ENCODE measurements around the gene KCND2. TPM values are rescaled to one million over a fixed set of nuclear protein-coding genes. Genes with fewer than 3 reads are reported as not detected.
"Not testable (repeated sequence)": the region's sequence is repeated elsewhere in the genome, so short reads cannot be mapped to it uniquely, and the experiment has no call there.

The KCND2 gene
- total RNA-seq, 2 experiments from 2014 or later = not detected

GRCh38 chr7:120526902-120527509 lies 254.0 kb downstream of the KCND2 start:
- no peak for DNase-seq
- Mint-ChIP-seq H3K4me3 (no peak overlapping the region), H3K27me3 (ENCODE audit: low read depth) (no peaks in the 10 kb centered on the region), H3K27ac (no peak overlapping the region), H3K9me3 (no peaks in the 10 kb centered on the region), H3K36me3 (ENCODE audit: low read depth) (no peaks in the 10 kb centered on the region), H3K4me1 (ENCODE audit: low read depth) (no peaks in the 10 kb centered on the region)
- CTCF ChIA-PET = no interaction called here
- intact Hi-C loops (cut with micrococcal nuclease) = no loop called here

GRCh38 chr7:120529736-120530135 lies 256.8 kb downstream of the KCND2 start:
- Mint-ChIP-seq H3K4me3 (no peak overlapping the region), H3K36me3 (ENCODE audit: low read depth) (no peaks in the 10 kb centered on the region), H3K4me1 (ENCODE audit: low read depth) (no peaks in the 10 kb centered on the region), H3K27me3 (ENCODE audit: low read depth) (no peaks in the 10 kb centered on the region), H3K9me3 (no peaks in the 10 kb centered on the region), H3K27ac (no peak overlapping the region)
- intact Hi-C loops (cut with micrococcal nuclease) = no loop called here
- no peak for DNase-seq
- CTCF ChIA-PET = no interaction called here

GRCh38 chr7:120538335-120538734 lies 265.4 kb downstream of the KCND2 start:
- intact Hi-C loops (cut with micrococcal nuclease) = no loop called here
- DNase-seq = no peak

GRCh38 chr7:120539321-120539720 lies 266.3 kb downstream of the KCND2 start:
- Mint-ChIP-seq H3K36me3 (ENCODE audit: low read depth) (no peaks in the 10 kb centered on the region), H3K27ac (no peak overlapping the region), H3K27me3 (ENCODE audit: low read depth) (no peaks in the 10 kb centered on the region), H3K4me3 (no peak overlapping the region), H3K4me1 (ENCODE audit: low read depth) (no peaks in the 10 kb centered on the region), H3K9me3 (no peaks in the 10 kb centered on the region)
- intact Hi-C loops (cut with micrococcal nuclease) = no loop called here
- CTCF ChIA-PET = interaction anchor here (0.6 kb wide), 1 partner anchor 1781 kb away, joined by 3 read pairs; no protein-coding TSS in a partner anchor
- DNase-seq = no peak

More at GRCh38 chr7:120538335-120538734, 265.4 kb downstream of the KCND2 start:
- Mint-ChIP-seq H3K27me3 (ENCODE audit: low read depth) (no peaks in the 10 kb centered on the region), H3K36me3 (ENCODE audit: low read depth) (no peaks in the 10 kb centered on the region), H3K9me3 (no peaks in the 10 kb centered on the region), H3K27ac (no peak overlapping the region), H3K4me1 (ENCODE audit: low read depth) (no peaks in the 10 kb centered on the region), H3K4me3 (no peak overlapping the region)
- CTCF ChIA-PET = no interaction called here

- no peak for DNase-seq
- no peaks in the 10 kb centered on the region for H3K4me1 Mint-ChIP-seq (ENCODE audit: low read depth)
- no peaks in the 10 kb centered on the region for H3K36me3 Mint-ChIP-seq (ENCODE audit: low read depth)
- no peak overlapping the region for H3K4me3 Mint-ChIP-seq
- intact Hi-C loops (cut with micrococcal nuclease) = no loop called here
- peaks cover 2% of the 10 kb centered on the region for H3K9me3 Mint-ChIP-seq
- H3K27ac Mint-ChIP-seq = no peak overlapping the region
- H3K27me3 Mint-ChIP-seq (ENCODE audit: low read depth) = no peaks in the 10 kb centered on the region
- CTCF ChIA-PET = no interaction called here
These were observed 274.6 kb downstream of the KCND2 start for GRCh38 chr7:120547605-120548004.

- H3K27me3 Mint-ChIP-seq (ENCODE audit: low read depth) = no peaks in the 10 kb centered on the region
- intact Hi-C loops (cut with micrococcal nuclease) = no loop called here
- no peak overlapping the region for H3K27ac Mint-ChIP-seq
- H3K36me3 Mint-ChIP-seq (ENCODE audit: low read depth) = no peaks in the 10 kb centered on the region
- no peaks in the 10 kb centered on the region for H3K4me1 Mint-ChIP-seq (ENCODE audit: low read depth)
- peaks cover 2% of the 10 kb centered on the region for H3K9me3 Mint-ChIP-seq
- no peak overlapping the region for H3K4me3 Mint-ChIP-seq
- CTCF ChIA-PET = no interaction called here
- no peak for DNase-seq
These were observed 277.6 kb downstream of the KCND2 start for GRCh38 chr7:120550494-120551048.

GRCh38 chr7:120553491-120553890 lies 280.5 kb downstream of the KCND2 start:
- CTCF ChIA-PET = no interaction called here
- intact Hi-C loops (cut with micrococcal nuclease) = no loop called here
- no peak for DNase-seq
- H3K4me1 Mint-ChIP-seq (ENCODE audit: low read depth) = no peaks in the 10 kb centered on the region
- no peaks in the 10 kb centered on the region for H3K36me3 Mint-ChIP-seq (ENCODE audit: low read depth)
- no peaks in the 10 kb centered on the region for H3K27me3 Mint-ChIP-seq (ENCODE audit: low read depth)
- H3K4me3 Mint-ChIP-seq = no peak overlapping the region
- H3K27ac Mint-ChIP-seq = no peak overlapping the region
- no peaks in the 10 kb centered on the region for H3K9me3 Mint-ChIP-seq

- intact Hi-C loops (cut with micrococcal nuclease) = loop anchor here (1.0 kb wide), 1 partner anchor 620 kb away; no protein-coding TSS in a partner anchor
- Mint-ChIP-seq H3K4me3 (no peak overlapping the region), H3K27me3 (ENCODE audit: low read depth) (no peaks in the 10 kb centered on the region), H3K4me1 (ENCODE audit: low read depth) (no peaks in the 10 kb centered on the region), H3K9me3 (no peaks in the 10 kb centered on the region), H3K36me3 (ENCODE audit: low read depth) (no peaks in the 10 kb centered on the region), H3K27ac (no peak overlapping the region)
- peak; percentile 19 for DNase-seq
- CTCF ChIA-PET = interaction anchor here (0.6 kb wide), 1 partner anchor 120 kb away, joined by 3 read pairs; no protein-coding TSS in a partner anchor
These were observed 282.1 kb downstream of the KCND2 start for GRCh38 chr7:120554960-120555571.

GRCh38 chr7:120564145-120564544 lies 291.2 kb downstream of the KCND2 start:
- no peak overlapping the region for H3K4me3 Mint-ChIP-seq
- H3K4me1 Mint-ChIP-seq (ENCODE audit: low read depth) = no peaks in the 10 kb centered on the region
- intact Hi-C loops (cut with micrococcal nuclease) = no loop called here
- H3K36me3 Mint-ChIP-seq (ENCODE audit: low read depth) = no peaks in the 10 kb centered on the region
- H3K27ac Mint-ChIP-seq = no peak overlapping the region
- no peaks in the 10 kb centered on the region for H3K27me3 Mint-ChIP-seq (ENCODE audit: low read depth)
- no peak for DNase-seq
- CTCF ChIA-PET = no interaction called here
- H3K9me3 Mint-ChIP-seq = no peaks in the 10 kb centered on the region

- Mint-ChIP-seq H3K36me3 (ENCODE audit: low read depth) (no peaks in the 10 kb centered on the region), H3K4me3 (no peak overlapping the region), H3K9me3 (no peaks in the 10 kb centered on the region), H3K27ac (no peak overlapping the region), H3K4me1 (ENCODE audit: low read depth) (no peaks in the 10 kb centered on the region), H3K27me3 (ENCODE audit: low read depth) (no peaks in the 10 kb centered on the region)
- CTCF ChIA-PET = interaction anchor here (0.6 kb wide), 1 partner anchor 9 kb away, joined by 3 read pairs; no protein-coding TSS in a partner anchor
- no peak for DNase-seq
- intact Hi-C loops (cut with micrococcal nuclease) = no loop called here
These were observed 294.2 kb downstream of the KCND2 start for GRCh38 chr7:120567204-120567603.

GRCh38 chr7:120578657-120579056 lies 305.7 kb downstream of the KCND2 start:
- H3K36me3 Mint-ChIP-seq (ENCODE audit: low read depth); H3K4me3 Mint-ChIP-seq; intact Hi-C loops (cut with micrococcal nuclease); DNase-seq; H3K9me3 Mint-ChIP-seq; H3K27ac Mint-ChIP-seq; CTCF ChIA-PET; H3K27me3 Mint-ChIP-seq (ENCODE audit: low read depth); H3K4me1 Mint-ChIP-seq (ENCODE audit: low read depth): not testable (repeated sequence)

- CTCF ChIA-PET = no interaction called here
- no peaks in the 10 kb centered on the region for H3K36me3 Mint-ChIP-seq (ENCODE audit: low read depth)
- intact Hi-C loops (cut with micrococcal nuclease) = no loop called here
- peaks cover 1% of the 10 kb centered on the region for H3K9me3 Mint-ChIP-seq
- H3K4me3 Mint-ChIP-seq = no peak overlapping the region
- no peak for DNase-seq
- no peaks in the 10 kb centered on the region for H3K4me1 Mint-ChIP-seq (ENCODE audit: low read depth)
- no peaks in the 10 kb centered on the region for H3K27me3 Mint-ChIP-seq (ENCODE audit: low read depth)
- H3K27ac Mint-ChIP-seq = no peak overlapping the region
These were observed 309.9 kb downstream of the KCND2 start for GRCh38 chr7:120582916-120583315.
